H1 (cell line): ENCODE measurements around the gene SLC25A26. TPM values are rescaled to one million over a fixed set of nuclear protein-coding genes. Genes with fewer than 3 reads are reported as not detected.

ENCODE experiments used
- CTCF ChIA-PET: fragments of 300-600 bp; sonication (Branson Sonifier 250); formaldehyde crosslinking; loops from one replicate; lab custom pipeline; 2021; ENCODE audit not compliant: partially characterized antibody; lab: Charles Lee
- POLR2A ChIA-PET: fragments of 300-600 bp; sonication (Branson Sonifier 250); formaldehyde crosslinking; loops from one replicate; lab custom pipeline; 2021; ENCODE audit warnings: inconsistent platforms; ENCODE audit not compliant: partially characterized antibody; lab: Charles Lee
- DNase-seq, 2 experiments: peaks; one replicate each; pipeline versions ENCODE4 v3.0.0 to v3.0.0-alpha.2; 2010 to 2022; ENCODE audit warnings: low spot score in 2 of 2, low read depth in 1 of 2, mixed read lengths in 1 of 2
- FAIRE-seq: peaks from 2 replicates; lab custom pipeline; 2011; peaks lifted over from hg19 to GRCh38; lab: Jason Lieb, UNC
- H2AFZ ChIP-seq: 2 replicates; pipeline ENCODE4 v1.8.1; 2012; ENCODE audit warnings: low read length, inconsistent platforms
- H2AK5ac ChIP-seq: 2 replicates; pipeline ENCODE4 v1.6.1; 2013; ENCODE audit warnings: low read depth, low read length
- H2BK120ac ChIP-seq: replicated peaks from 2 replicates; pipeline ENCODE3; 2013; ENCODE audit warnings: low read depth, low read length, inconsistent platforms
- H2BK12ac ChIP-seq: 2 replicates; pipeline ENCODE4 v1.6.1; 2013; ENCODE audit warnings: low read depth, low read length
- H2BK15ac ChIP-seq: 2 replicates; pipeline ENCODE4 v1.6.1; 2013; ENCODE audit warnings: low read length
- H2BK20ac ChIP-seq: 2 replicates; pipeline ENCODE4 v1.6.1; 2013; ENCODE audit warnings: low read length
- H2BK5ac ChIP-seq: 2 replicates; pipeline ENCODE4 v1.6.1; 2013; ENCODE audit warnings: low read depth, low read length
- H3K14ac ChIP-seq: 2 replicates; pipeline ENCODE4 v1.6.1; 2013; ENCODE audit warnings: inconsistent platforms; ENCODE audit not compliant: insufficient read length
- H3K18ac ChIP-seq: 2 replicates; pipeline ENCODE4 v1.6.1; 2013; ENCODE audit warnings: low read length; ENCODE audit errors: extremely low read depth
- H3K23ac ChIP-seq: 2 replicates; pipeline ENCODE4 v1.6.1; 2013; ENCODE audit warnings: inconsistent platforms; ENCODE audit not compliant: insufficient read length
- H3K23me2 ChIP-seq: 2 replicates; pipeline ENCODE4 v1.6.1; 2013; ENCODE audit warnings: low read depth, low read length
- H3K27ac ChIP-seq: 2 replicates; pipeline ENCODE4 v1.6.1; 2011; ENCODE audit warnings: low read depth, low read length, inconsistent platforms
- H3K27me3 ChIP-seq, 4 experiments: replicated peaks in 1 of 4; 1 replicate in 1 of 4; 2 replicates in 3 of 4; pipeline versions ENCODE4 v1.6.1 to v1.8.1; 2011 to 2013; ENCODE audit warnings: low read length in 3 of 4, mild to moderate bottlenecking in 3 of 4, inconsistent platforms in 2 of 4, mixed read lengths in 2 of 4, moderate library complexity in 1 of 4; ENCODE audit not compliant: control insufficient read depth in 3 of 4, insufficient read depth in 3 of 4; ENCODE audit errors: extremely low read depth in 1 of 4
- H3K36me3 ChIP-seq, 4 experiments: 2 replicates each; pipeline versions ENCODE4 v1.6.1 to v1.8.1; 2011 to 2013; ENCODE audit warnings: mild to moderate bottlenecking in 4 of 4, low read length in 3 of 4, moderate library complexity in 2 of 4, control low read depth in 1 of 4, inconsistent platforms in 1 of 4; ENCODE audit not compliant: insufficient read depth in 4 of 4, control insufficient read depth in 2 of 4
- H3K4ac ChIP-seq: replicated peaks from 2 replicates; pipeline ENCODE3; 2013; ENCODE audit warnings: low read length, low read depth, mixed read lengths, inconsistent platforms; ENCODE audit not compliant: insufficient read length
- H3K4me1 ChIP-seq, 4 experiments: replicated peaks in 1 of 4; 1 replicate in 1 of 4; 2 replicates in 3 of 4; pipeline versions ENCODE4 v1.6.1 to v1.8.1; 2011 to 2013; ENCODE audit warnings: low read length in 3 of 4, inconsistent platforms in 2 of 4, mixed read lengths in 1 of 4; ENCODE audit not compliant: insufficient read depth in 4 of 4, control insufficient read depth in 3 of 4
- H3K4me2 ChIP-seq, 2 experiments: 2 replicates each; pipeline versions ENCODE4 v1.6.1 to v1.8.1; 2011 to 2013; ENCODE audit warnings: low read depth in 2 of 2, low read length in 2 of 2, control low read depth in 1 of 2, inconsistent platforms in 1 of 2, mild to moderate bottlenecking in 1 of 2; ENCODE audit not compliant: insufficient read depth in 1 of 2
- H3K4me3 ChIP-seq, 4 experiments: fragments of 200-600, 300-600 bp in 1 of 4; sonication (generic), shearing (Covaris generic), sonication (Bioruptor Twin) in 1 of 4; 2 replicates each; pipeline versions ENCODE4 v1.5.1 to v1.8.1; 2011 to 2016; ENCODE audit warnings: low read length in 4 of 4, low read depth in 3 of 4, control low read depth in 2 of 4, inconsistent platforms in 2 of 4, mild to moderate bottlenecking in 2 of 4, mixed read lengths in 1 of 4, moderate library complexity in 1 of 4; ENCODE audit not compliant: insufficient read depth in 2 of 4; ENCODE audit errors: extremely low read depth in 1 of 4
- H3K56ac ChIP-seq: replicated peaks from 2 replicates; pipeline ENCODE3; 2013; ENCODE audit warnings: low read depth, mild to moderate bottlenecking, mixed read lengths, low read length, inconsistent platforms; ENCODE audit not compliant: insufficient read length
- H3K79me1 ChIP-seq: 2 replicates; pipeline ENCODE4 v1.6.1; 2013; ENCODE audit warnings: low read depth, low read length, control low read depth
- H3K79me2 ChIP-seq, 2 experiments: 2 replicates each; pipeline versions ENCODE4 v1.6.1 to v1.8.1; 2012 to 2013; ENCODE audit warnings: low read length in 2 of 2, mild to moderate bottlenecking in 2 of 2, inconsistent platforms in 1 of 2; ENCODE audit not compliant: insufficient read depth in 2 of 2, control insufficient read depth in 1 of 2
- H3K9ac ChIP-seq, 4 experiments: replicated peaks in 1 of 4; 1 replicate in 1 of 4; 2 replicates in 3 of 4; pipeline versions ENCODE4 v1.6.1 to v1.8.1; 2011 to 2013; ENCODE audit warnings: low read depth in 3 of 4, low read length in 3 of 4, control low read depth in 2 of 4, mild to moderate bottlenecking in 2 of 4, moderate library complexity in 2 of 4, inconsistent platforms in 1 of 4; ENCODE audit errors: extremely low read depth in 1 of 4
- H3K9me3 ChIP-seq, 2 experiments: 2 replicates each; pipeline versions ENCODE4 v1.6.1 to v1.8.1; 2012 to 2013; ENCODE audit warnings: mild to moderate bottlenecking in 2 of 2, moderate library complexity in 2 of 2, control low read depth in 1 of 2, inconsistent platforms in 1 of 2, low read depth in 1 of 2, low read length in 1 of 2, mixed read lengths in 1 of 2; ENCODE audit not compliant: insufficient read depth in 2 of 2
- H4K20me1 ChIP-seq, 2 experiments: replicated peaks in 1 of 2; 2 replicates each; pipeline versions ENCODE3 to v1.8.1; 2011 to 2013; ENCODE audit warnings: inconsistent platforms in 2 of 2, low read length in 2 of 2, mild to moderate bottlenecking in 1 of 2; ENCODE audit not compliant: insufficient read depth in 2 of 2, control insufficient read depth in 1 of 2
- H4K5ac ChIP-seq: 2 replicates; pipeline ENCODE4 v1.6.1; 2013; ENCODE audit warnings: low read length, low read depth, mixed read lengths, inconsistent platforms; ENCODE audit not compliant: insufficient read length
- H4K8ac ChIP-seq: 2 replicates; pipeline ENCODE4 v1.8.0; 2013; ENCODE audit warnings: mild to moderate bottlenecking, moderate library complexity, low read length, inconsistent platforms; ENCODE audit not compliant: insufficient read depth; ENCODE audit errors: extremely low read depth
- H4K91ac ChIP-seq: replicated peaks from 2 replicates; pipeline ENCODE3; 2013; ENCODE audit warnings: low read length, mixed read lengths, inconsistent platforms; ENCODE audit not compliant: insufficient read length
- FOSL1 ChIP-seq: IDR thresholded peaks from 2 replicates; pipeline ENCODE4 v1.6.1; 2011; ENCODE audit warnings: mild to moderate bottlenecking, low read depth, low read length, moderate library complexity; ENCODE audit not compliant: insufficient read depth
- HDAC2 ChIP-seq, 2 experiments: fragments of 300-600 bp in 1 of 2; sonication (generic) in 1 of 2; IDR thresholded peaks; 2 replicates each; pipeline ENCODE4 v1.6.1; 2011 to 2012; ENCODE audit warnings: low read depth in 2 of 2, low read length in 2 of 2, mild to moderate bottlenecking in 2 of 2, moderate library complexity in 2 of 2, borderline replicate concordance in 1 of 2, inconsistent platforms in 1 of 2
- POLR2AphosphoS5 ChIP-seq: IDR thresholded peaks from 2 replicates; pipeline ENCODE4 v1.6.1; 2011; ENCODE audit warnings: low read depth, low read length
- POU5F1 ChIP-seq: IDR thresholded peaks from 2 replicates; pipeline ENCODE4 v1.6.1; 2011; ENCODE audit warnings: low read depth, mild to moderate bottlenecking, low read length, moderate library complexity
- RBBP5 ChIP-seq: IDR thresholded peaks from 2 replicates; pipeline ENCODE4 v1.7.1; 2012; ENCODE audit warnings: low read depth, mild to moderate bottlenecking, inconsistent platforms, low read length, moderate library complexity, borderline replicate concordance
- SIRT6 ChIP-seq: IDR thresholded peaks from one replicate; pipeline ENCODE4 v1.7.1; 2012; ENCODE audit warnings: low read length, inconsistent platforms
- TAF7 ChIP-seq: optimal IDR thresholded peaks from 2 replicates; pipeline ENCODE3; 2011; ENCODE audit warnings: low read depth, mild to moderate bottlenecking, inconsistent platforms, low read length, moderate library complexity, borderline replicate concordance
- WGBS, 2 experiments: shearing (Covaris generic) in 1 of 2; methylation state at CpG; one replicate each; pipeline versions ENCODE4 v1.1.6 to v1.1.7; 2013 to 2015; ENCODE audit warnings: low lambda C conversion rate in 2 of 2, mixed read lengths in 2 of 2, inconsistent platforms in 1 of 2, low coverage in 1 of 2, missing lambda C conversion rate in 1 of 2; ENCODE audit not compliant: insufficient replicate concordance in 2 of 2, insufficient coverage in 1 of 2, insufficient read length in 1 of 2; ENCODE audit errors: extremely low coverage in 1 of 2, missing lambda C conversion rate in 1 of 2; 5-methylcytosine and 5-hydroxymethylcytosine counted together
- polyA plus RNA-seq, 7 experiments: library from polyadenylated mRNA; depleted of rRNA in 3 of 7; stranded (reverse) in 5 of 7; unstranded in 2 of 7; fragments of >200 nt in 5 of 7; fragments of 200-250 nt in 2 of 7; gene quantifications; 1 replicate in 5 of 7; 2 replicates in 1 of 7; 4 replicates in 1 of 7; pipeline versions ENCODE4 v1.2.1 to v1.2.3, GENCODE V29; 2011 to 2013; ENCODE audit warnings: missing spikeins in 2 of 7, mixed read lengths in 2 of 7
- total RNA-seq: library from RNA; stranded (reverse); fragmentation: NEBNext Ultra II Directional; extraction: Animal tissue kit (Norgen Biotek cat#: 25700); gene quantifications from 2 replicates; pipeline ENCODE4 v1.2.1, GENCODE V29; 2021

SLC25A26 gene
- total and polyA plus RNA-seq, 2 of the 8 experiments (the other 6 are each of a cell fraction or from before 2014, with no cell fraction given) = 30.0 to 37.0 TPM

DNA sequence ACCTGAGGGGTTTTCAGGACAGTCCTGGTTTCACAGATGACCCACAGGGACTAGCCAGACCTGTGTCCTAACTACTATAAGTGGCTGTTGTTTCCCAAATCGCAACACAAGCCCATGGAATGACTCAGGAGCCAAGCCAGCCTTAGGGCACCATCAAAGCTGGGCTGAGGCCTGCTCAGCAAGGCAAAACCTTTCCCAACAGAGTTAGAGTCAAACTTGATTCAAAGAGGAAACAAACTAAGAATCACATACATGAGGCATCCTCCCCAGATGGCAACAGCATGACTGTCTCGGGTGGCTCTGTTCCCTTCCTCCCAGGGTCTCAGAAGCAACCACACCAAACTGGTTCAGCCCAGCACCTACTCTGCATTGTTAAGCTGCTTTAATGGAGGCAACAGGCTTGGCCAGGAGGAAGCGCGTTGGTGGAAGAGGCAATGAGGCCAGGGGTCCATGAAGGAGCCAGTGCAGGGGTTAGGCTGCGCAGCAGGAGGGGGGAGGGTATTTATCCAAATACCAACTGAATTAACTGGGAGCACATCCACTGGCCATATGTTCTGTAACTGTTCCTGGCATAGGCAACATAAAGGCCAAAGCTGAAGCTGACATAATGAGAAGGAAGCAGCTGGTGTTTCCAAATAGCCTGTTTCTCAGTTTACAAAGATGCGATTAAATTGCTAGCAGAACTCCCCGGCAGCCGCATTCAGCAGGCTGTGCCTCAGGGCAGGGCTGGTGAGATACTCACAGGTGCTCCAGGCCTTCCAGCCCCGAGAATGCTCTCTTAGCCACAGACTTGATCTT lies 177.6 kb downstream of the SLC25A26 start:
- CTCF ChIA-PET = interaction anchor here (0.7 to 3.4 kb wide), 4 partner anchors 9 to 424 kb away, joined by 3 to 22 read pairs (median 10); no protein-coding TSS in a partner anchor
- no peak overlapping the region for H3K27ac ChIP-seq
- TF ChIP-seq FOSL1 (no peak), RBBP5 (no peak), HDAC2 (IDR thresholded peaks at IDR 0.05; ENCODE audit: borderline replicate concordance in 1 of 2, low read depth in 2 of 2, low read length in 2 of 2) (no peak), TAF7 (no peak), POLR2AphosphoS5 (no peak), SIRT6 (no peak), POU5F1 (no peak)

More for the DNA sequence above, 177.6 kb downstream of the SLC25A26 start:
- 95% methylated on average over 9 of the region's 9 CpGs; no CpG with 5 or more reads in 1 of the 2 experiments for WGBS, 2 experiments
- Histone ChIP-seq H4K8ac (no peak overlapping the region), H3K27me3 (no peaks in the 10 kb centered on the region), H3K9me3 (no peaks in the 10 kb centered on the region), H3K23me2 (no peaks in the 10 kb centered on the region), H2BK15ac (no peak overlapping the region), H3K14ac (no peak overlapping the region), H3K18ac (no peak overlapping the region), H3K23ac (no peak overlapping the region), H3K79me2 (peaks cover 0 to 42% of the 10 kb centered on the region in 2 experiments; a peak in 2 of 4 replicates), H4K91ac (no peak overlapping the region), H3K9ac (no peak overlapping the region), H3K4me2 (no peak overlapping the region), H4K20me1 (peaks cover 17 to 20% of the 10 kb centered on the region in 2 experiments), H2BK20ac (no peak overlapping the region), H2BK5ac (no peak overlapping the region), H3K4me1 (peaks cover 0 to 11% (median 5%) of the 10 kb centered on the region in 4 experiments; a peak in 5 of 7 replicates), H2BK120ac (no peak overlapping the region), H2AK5ac (no peak overlapping the region), H2AFZ (no peak overlapping the region), H3K4ac (no peak overlapping the region), H4K5ac (no peak overlapping the region), H2BK12ac (no peak overlapping the region), H3K79me1 (peaks cover 2% of the 10 kb centered on the region), H3K4me3 (no peak overlapping the region), H3K36me3 (peaks cover 41 to 85% (median 62%) of the 10 kb centered on the region in 4 experiments), H3K56ac (no peak overlapping the region)
- DNase-seq (no peak), FAIRE-seq (no peak)
- POLR2A ChIA-PET = no interaction called here
